ENCODE results near the gene LRRC37A3.
A peak's percentile ranks its signal among the peaks of the same experiment; 100 is the strongest.
"Not testable (repeated sequence)": the region's sequence is repeated elsewhere in the genome, so short reads cannot be mapped to it uniquely, and the experiment has no call there.

LRRC37A3 gene

GRCh38 chr17:64919289-64920025 is at the start of gene LRRC37A3:
TSS of gene LRRC37A3 (minus strand) at chr17:64919478. CDS start at chr17:64897257, 22,221 bp downstream.
- peak within 1 kb of the TSS; percentile 56 for H3K4me3 ChIP-seq (ENCODE audit: low read depth, low read length)
- DNase-seq (ENCODE audit: low read depth), result peak; percentile 76
- in situ Hi-C loops (cut with HindIII; ENCODE audit: low sequenced_read_pairs), result not testable (repeated sequence)
- TF ChIP-seq CTCF (IDR thresholded peaks at IDR 0.05; ENCODE audit: low read depth, low read length, missing control alignments), result peak; percentile 66

GRCh38 chr17:64965873-64966287 is 46.6 kb upstream of the LRRC37A3 start:
- in situ Hi-C loops (cut with HindIII; ENCODE audit: low sequenced_read_pairs), result not testable (repeated sequence)
- H3K4me3 ChIP-seq (ENCODE audit: low read depth, low read length), result peak overlapping the region; percentile 18

GRCh38 chr17:64965256-64965872 is 46.1 kb upstream of the LRRC37A3 start:
- H3K4me3 ChIP-seq (ENCODE audit: low read depth, low read length), result peak overlapping the region; percentile 18
- in situ Hi-C loops (cut with HindIII; ENCODE audit: low sequenced_read_pairs), result not testable (repeated sequence)

More at GRCh38 chr17:64965873-64966287, 46.6 kb upstream of the LRRC37A3 start:
- DNase-seq (ENCODE audit: low read depth), result not testable (repeated sequence)

GRCh38 chr17:64964796-64965195 is 45.5 kb upstream of the LRRC37A3 start:
- no peak overlapping the region for H3K4me3 ChIP-seq (ENCODE audit: low read depth, low read length)
- TF ChIP-seq CTCF (IDR thresholded peaks at IDR 0.05; ENCODE audit: low read depth, low read length, missing control alignments), result no peak
- peak; percentile 55 for DNase-seq (ENCODE audit: low read depth)
- in situ Hi-C loops (cut with HindIII; ENCODE audit: low sequenced_read_pairs), result no loop called here

More at GRCh38 chr17:64965256-64965872, 46.1 kb upstream of the LRRC37A3 start:
- not testable (repeated sequence) for DNase-seq (ENCODE audit: low read depth)

GRCh38 chr17:64963814-64964213 is 44.5 kb upstream of the LRRC37A3 start:
- H3K4me3 ChIP-seq (ENCODE audit: low read depth, low read length); in situ Hi-C loops (cut with HindIII; ENCODE audit: low sequenced_read_pairs); DNase-seq (ENCODE audit: low read depth): not testable (repeated sequence)

GRCh38 chr17:64961563-64962378 is 42.5 kb upstream of the LRRC37A3 start:
- TF ChIP-seq CTCF (IDR thresholded peaks at IDR 0.05; ENCODE audit: low read depth, low read length, missing control alignments), result peak; percentile 55
- H3K4me3 ChIP-seq (ENCODE audit: low read depth, low read length); in situ Hi-C loops (cut with HindIII; ENCODE audit: low sequenced_read_pairs): not testable (repeated sequence)
- DNase-seq (ENCODE audit: low read depth), result peak; percentile 60

- H3K4me3 ChIP-seq (ENCODE audit: low read depth, low read length), result no peak overlapping the region
- DNase-seq (ENCODE audit: low read depth), result no peak
- TF ChIP-seq CTCF (IDR thresholded peaks at IDR 0.05; ENCODE audit: low read depth, low read length, missing control alignments), result no peak
- in situ Hi-C loops (cut with HindIII; ENCODE audit: low sequenced_read_pairs), result no loop called here
Measured at GRCh38 chr17:64951877-64952276, 32.6 kb upstream of the LRRC37A3 start.

All from astrocyte of the cerebellum (primary cell).